ENCODE measurements around the gene GNE.

The GNE gene

DNA sequence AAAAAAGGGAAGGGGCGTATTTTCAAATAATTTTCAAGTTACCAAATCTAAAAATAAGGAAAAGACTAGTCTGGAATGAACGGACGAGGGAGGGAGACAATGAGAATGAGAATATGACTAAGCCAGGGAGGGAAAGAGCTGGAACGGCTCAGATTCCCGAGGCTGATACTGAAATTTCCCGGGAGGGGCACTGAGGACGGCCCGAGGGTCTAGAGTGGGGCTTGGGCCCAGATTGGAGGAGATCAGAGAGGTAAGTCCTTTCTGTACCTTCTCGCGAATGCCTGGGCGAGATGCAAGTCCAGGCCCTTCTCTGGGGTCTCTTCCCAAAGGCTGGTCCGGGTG, 92.5 kb downstream of the GNE start:
- no peak for DNase-seq

GRCh38 chr9:36164989-36165388, 93.3 kb downstream of the GNE start:
- DNase-seq = no peak

Measured in CD4-positive, alpha-beta T cell treated with Interleukin-1 beta for 1 hour (primary cell).